GM18498 (cell line): ENCODE measurements around the gene ST8SIA3.

Source experiments
- ATAC-seq: cut with Tn5 transposase; IDR thresholded peaks from one replicate; pipeline ENCODE4 v1.9.1; 2021; ENCODE audit warnings: mild to moderate bottlenecking, moderate library complexity; ENCODE audit not compliant: unreplicated experiment

Gene ST8SIA3, protein sequence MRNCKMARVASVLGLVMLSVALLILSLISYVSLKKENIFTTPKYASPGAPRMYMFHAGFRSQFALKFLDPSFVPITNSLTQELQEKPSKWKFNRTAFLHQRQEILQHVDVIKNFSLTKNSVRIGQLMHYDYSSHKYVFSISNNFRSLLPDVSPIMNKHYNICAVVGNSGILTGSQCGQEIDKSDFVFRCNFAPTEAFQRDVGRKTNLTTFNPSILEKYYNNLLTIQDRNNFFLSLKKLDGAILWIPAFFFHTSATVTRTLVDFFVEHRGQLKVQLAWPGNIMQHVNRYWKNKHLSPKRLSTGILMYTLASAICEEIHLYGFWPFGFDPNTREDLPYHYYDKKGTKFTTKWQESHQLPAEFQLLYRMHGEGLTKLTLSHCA

DNA sequence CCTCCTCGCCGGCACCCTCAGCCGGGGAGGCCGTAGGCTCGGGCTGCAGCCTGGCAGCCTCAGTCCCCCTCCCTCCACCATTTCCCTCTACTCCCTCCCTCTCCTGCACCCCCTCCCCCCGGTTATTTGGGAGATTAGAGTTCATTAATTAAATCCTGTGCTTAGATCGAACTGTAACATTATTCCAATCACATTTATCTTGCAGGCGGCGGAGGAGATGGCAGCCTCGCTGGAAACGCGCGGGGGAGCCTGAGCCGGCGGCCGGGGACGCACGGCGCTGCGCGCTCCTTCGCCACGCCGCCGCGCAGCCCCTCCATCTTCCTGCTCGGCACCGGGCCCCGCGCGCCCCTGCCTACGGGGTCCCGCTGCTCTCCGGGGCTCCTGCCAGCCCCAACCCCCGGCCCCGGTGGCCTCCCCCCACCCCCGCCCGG, at the start of gene ST8SIA3:
ST8SIA3 (plus strand) TSS at position 287 of the 431 bp plus-strand sequence. CDS start 290 bp downstream, outside the sequence.
- ATAC-seq, result no peak

DNA sequence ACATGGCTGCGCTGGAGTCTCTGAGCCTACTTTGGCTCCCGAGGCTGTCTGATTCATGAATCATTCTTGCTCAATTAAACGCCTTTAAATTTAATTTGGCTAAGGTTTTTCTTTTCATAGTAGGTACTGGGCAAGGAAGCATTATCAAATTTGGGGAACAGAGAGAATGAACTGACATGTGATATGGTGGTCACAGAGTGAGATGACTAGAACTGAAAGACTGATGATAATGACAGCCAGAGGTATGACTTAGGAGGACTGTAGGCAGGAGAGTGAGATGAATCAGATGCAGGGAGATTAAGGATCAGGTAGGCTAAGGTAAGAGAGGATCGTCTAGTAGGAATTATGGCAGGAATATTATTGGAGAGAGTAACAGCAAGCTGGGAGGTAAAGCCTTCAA, 40.9 kb upstream of the ST8SIA3 start:
- no peak for ATAC-seq

DNA sequence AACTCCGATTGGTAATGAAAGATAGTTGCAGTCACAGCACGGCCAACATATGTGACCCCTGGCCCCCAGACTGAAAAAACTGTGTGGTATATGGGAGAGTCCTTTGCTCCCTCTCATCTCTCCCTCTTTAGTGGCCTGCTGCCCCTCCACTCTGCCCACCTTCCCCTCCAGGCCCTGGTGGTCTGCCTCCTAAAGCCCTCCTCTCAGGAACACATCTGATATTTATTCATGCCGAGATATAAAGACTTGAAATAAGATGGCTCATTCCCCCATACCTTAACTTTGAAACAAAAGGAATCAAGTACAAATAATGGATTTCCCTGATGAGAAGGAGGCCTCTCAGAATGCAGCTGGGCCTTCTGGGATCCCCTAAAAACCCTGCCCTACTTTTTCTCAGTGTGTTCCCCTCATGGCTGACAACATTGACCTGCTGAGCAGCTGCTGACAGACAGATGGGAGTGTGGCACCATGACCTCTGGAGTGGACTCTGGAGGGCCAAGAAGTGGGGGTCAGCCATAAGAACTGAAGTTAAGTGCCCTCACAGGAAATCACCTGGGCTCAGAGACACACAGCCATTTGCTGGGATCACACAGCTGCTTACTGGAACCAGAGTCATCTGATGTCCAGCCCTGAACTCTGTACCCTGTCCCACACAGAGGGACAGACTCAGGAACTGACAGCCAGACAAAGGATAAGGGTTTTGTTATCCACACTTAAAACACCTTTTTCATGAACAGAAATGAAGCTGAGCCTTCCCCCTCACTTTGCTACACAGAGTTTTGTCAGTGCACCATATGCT, 39.8 kb upstream of the ST8SIA3 start:
- no peak for ATAC-seq

DNA sequence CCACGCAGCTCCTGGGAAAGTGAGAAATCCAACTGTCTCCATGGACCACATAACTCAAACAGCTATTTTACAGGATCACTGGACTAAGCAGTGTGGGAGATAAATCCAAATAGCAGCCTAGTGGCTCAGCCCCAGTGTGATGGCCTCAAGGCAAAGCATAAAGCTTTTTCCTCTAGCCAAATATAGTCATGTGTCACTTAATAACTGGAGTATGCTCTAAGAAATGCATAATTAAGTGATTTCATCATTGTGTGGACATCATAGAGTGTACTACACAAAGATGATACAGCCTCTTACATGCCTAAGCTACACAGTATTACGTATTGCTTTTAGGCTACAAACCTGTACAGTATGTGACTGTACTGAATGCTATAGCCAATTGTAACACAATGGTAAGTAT, 31.8 kb upstream of the ST8SIA3 start:
- ATAC-seq, result no peak

DNA sequence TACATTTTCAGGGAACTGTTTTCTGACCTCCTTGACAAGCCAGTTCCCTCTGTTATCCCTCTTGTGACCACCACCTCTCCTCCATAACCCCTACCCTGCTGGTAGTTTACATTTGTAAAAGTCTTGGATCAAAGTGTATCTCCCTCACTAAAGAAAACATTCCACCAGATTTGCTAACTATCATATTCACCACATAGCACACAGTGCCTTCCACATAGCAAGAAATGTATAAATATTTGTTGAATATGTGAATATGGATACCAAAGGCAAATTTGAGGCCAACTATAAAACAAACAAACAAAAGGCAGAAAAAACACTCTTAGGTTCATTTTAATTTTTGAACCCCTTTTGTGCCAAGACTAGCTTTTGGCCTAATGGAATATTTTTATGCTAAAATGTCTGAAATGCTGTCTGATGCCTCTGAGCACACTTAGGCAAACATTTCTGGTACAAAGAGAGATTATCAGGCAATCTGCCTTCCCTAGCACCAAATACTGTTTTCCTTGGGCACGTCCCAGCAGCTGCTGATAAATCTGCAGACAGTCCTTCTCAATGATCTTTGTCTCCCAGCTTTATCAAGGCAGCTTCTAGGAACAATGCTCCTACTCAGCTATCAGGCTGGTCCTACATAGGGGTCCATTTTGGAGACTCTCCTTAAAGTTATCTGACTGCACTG, 26.7 kb upstream of the ST8SIA3 start:
- ATAC-seq, result no peak

DNA sequence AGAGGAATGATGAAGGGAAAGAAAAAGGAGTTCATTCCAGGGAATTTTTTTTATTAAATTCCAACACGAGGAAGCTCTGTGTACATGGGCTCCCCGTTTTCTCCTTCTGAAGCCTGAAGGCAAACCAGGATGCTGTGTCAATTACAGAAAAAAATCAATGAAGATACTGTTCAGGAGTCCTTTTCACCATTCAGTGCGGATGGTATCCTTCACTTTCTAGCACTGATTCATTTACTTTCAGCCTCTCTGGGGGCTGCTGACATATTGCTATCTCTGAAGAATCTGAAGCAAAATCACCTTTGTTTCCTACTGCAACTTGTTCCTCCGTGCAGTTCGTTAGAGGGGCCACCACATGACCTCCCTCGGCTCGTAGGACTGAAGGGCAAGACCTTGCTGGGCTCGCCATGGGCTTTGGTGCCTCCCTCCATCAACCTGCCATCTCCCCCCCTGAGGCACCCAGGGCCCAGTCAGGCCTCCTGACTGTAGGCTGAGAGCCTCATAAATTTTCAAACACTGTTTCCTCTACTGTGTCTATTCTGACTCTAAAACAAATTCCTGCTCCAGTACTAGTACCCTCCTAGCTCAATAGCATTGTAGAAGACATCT, 25.5 kb upstream of the ST8SIA3 start:
- no peak for ATAC-seq

DNA sequence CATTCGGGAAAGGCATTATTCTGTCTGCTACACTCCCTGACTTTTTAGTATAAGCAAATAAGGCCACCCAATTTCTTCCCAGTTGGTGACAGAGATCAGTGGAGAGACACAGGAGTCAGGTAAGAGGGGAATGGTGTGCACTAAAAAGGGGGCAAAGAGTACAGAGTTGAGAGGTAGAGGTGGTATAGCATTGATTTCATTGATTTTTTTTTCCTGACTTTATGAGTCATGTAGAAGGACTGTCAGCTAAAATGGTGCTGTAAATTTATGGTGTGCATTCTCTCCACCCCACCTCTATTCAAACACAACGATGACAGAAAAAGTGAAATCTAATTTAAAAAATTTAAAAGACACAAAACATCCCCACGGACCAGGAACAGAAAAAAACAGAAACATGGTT, 23.7 kb upstream of the ST8SIA3 start:
- ATAC-seq, result no peak

DNA sequence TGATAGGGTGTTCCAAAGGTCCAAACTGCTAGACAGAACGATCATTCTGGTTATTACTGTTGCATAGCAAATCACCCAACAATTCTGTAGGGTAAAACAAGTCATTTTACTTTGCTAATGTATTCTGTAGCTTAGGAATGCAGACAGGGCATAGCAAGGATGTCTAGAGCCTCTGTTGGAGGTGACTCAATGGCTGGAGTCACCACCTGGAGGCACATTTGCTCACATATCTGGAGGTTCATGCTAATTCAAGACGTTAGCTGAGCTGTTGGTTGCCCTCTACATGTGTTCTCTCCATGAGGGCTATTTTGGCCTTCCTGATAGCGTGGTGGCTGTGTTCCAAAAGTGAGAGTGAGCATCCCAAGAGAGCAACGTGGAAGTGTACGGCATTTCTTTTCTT, 22.5 kb upstream of the ST8SIA3 start:
- ATAC-seq, result no peak

DNA sequence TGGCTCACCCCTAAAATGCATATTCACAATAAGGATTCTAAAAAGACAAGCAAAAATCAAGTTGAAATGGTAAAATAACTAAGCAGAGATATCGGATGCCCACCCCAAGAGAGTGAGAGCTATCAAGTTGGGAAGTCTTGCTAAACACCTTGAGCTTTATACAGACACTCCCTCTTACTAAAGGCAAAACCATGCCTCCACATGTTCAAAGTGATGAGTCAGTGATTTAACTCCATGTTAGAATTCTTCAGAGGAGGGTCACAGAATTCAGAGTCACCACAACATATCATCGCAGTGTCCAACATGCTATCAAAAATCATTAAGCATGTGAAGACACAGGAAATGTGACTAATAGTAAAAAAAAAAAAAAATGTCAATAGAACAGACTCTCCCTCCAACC, 20.6 kb upstream of the ST8SIA3 start:
- no peak for ATAC-seq

DNA sequence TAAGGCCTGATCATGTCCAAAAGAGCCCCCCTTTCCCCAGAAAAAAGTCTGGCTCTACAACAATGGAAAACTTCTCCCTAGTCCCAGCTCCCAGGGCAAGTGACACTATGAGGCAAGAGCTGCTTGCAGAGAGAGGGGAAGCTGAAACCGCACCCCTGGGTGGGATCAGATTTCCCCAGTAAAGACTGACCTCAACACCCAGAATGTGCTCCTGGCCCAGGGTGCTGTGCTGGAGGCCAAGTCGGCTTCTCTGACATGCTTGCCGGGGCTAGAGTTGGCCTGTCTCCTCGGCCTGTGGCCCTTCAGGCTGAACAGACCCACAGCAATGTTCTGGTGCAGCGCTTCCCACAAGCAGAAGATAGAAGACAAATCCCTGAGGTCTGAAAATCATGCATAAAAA, 18.4 kb upstream of the ST8SIA3 start:
- no peak for ATAC-seq

DNA sequence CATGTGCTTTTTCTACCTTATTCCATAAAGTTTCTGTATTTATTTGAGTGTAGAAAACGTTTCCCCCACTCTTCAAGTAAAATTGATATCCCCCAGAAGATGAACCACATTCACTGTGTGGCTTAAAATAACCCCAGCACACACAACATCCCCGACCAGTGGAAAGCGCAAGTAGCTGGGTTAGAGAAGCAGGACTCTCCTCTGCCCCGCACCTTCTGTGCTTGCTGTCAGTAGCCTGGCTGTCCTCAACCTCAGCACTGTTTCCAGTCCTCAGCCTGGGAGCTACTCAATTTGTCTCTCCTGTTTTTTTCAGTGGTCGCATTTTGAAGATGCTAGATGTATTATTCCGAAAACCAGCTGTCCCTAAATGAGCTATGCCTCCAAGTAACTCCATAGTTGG, 18.0 kb upstream of the ST8SIA3 start:
- ATAC-seq, result no peak

DNA sequence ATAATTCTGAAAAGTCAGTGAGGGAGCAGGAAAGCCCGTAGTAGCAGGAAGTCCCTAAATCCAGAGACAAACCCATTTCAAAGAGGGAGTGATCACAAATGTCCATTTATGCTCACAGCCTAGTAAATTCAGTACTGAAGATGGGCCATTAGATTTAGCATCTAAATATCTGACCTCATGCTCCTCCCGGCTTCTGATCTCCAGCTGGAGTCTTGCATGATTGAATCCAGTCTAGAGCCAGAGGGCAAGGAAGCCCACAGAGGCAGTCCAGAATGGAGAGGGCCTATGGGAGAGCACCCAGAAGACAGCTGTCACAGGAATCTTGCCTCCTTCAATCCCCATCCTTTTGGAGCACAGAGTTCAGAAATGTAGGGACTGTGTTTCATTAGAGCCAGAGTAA, 16.0 kb upstream of the ST8SIA3 start:
- no peak for ATAC-seq

DNA sequence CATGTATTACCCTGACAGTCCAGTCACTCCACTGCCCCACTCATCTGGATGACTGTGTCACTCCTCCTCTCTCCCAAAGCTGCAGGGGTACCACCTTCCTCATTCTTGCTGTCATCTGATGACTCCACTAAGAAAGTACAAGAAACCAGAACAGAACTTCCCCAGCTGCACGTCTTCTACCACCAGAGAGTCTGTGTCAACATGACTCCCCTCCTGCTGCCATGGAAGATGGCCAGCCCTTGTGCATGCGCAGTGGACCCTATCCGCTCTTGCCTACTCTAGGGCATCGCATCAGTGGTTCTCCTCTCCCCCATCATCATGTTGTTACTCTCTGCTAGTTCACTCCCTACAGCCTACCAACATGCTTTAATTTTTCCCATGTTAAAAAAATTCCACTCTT, 14.5 kb upstream of the ST8SIA3 start:
- ATAC-seq, result no peak

DNA sequence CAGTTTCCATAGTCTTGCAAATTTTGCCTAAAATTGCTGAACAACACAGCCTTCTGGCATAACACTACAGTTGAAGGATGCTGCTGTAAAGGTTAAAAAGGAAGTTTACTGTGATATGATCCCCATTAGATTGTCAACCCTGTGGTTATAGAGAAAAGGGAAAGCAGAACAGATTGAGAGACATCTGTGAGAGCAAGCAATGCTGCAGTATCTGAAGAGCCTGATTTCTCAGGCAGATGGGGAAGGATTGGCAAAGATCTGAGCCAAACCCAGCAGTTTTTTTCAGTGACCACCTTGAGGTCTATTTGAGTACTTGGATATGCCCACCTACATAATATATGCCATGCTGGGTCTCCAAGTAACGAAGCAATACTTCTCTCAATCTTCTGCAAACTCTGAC, 8.5 kb upstream of the ST8SIA3 start:
- no peak for ATAC-seq

DNA sequence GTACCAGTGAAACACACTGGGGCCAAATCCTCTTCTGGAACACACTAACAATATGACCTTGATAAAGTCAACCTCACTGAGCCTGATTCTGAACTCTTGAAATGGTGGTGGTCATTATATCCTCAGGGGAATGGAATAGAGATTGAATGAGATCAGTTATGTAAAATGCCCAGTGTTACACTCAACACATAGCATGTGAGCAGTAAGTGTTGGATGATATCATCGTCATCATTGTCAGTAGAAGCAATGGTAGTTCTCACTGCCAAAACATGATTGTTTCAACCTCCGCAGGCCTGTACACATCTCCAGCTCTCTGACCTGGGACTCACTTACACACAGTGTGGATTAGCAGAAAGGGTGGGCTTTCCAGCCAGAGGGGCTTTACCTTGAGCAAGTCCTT, 5.5 kb upstream of the ST8SIA3 start:
- no peak for ATAC-seq

DNA sequence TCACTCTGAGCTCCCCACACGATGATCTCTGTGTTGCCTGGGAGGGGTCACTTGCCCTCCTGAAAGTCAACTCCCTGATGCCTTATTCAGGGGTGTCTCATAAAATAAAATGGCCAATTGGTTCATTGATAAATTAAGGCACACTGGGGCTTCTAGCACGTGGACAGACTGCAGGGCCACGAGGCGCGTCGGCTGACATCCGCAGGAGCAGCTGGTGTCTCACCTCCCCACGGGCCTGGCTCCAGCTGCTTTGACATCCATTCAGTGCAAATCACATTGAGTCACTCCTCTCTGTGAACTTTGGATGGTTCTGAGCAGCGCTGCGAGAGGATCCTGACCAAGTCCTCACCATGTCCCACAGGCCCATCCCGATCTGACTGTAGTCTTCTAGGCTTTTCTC, 4.6 kb upstream of the ST8SIA3 start:
- no peak for ATAC-seq

DNA sequence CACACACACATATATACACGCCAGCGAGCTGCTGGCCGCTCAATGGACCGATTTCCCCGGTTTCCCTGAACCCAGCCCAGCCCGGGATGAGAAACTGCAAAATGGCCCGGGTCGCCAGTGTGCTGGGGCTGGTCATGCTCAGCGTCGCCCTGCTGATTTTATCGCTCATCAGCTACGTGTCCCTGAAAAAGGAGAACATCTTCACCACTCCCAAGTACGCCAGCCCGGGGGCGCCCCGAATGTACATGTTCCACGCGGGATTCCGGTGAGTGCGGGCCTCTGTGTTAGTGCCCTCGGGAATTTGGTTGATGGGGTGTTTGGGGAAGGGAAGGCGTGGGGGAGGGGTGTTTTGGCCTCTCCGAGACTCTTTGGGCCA, 392 bp downstream of the ST8SIA3 start:
- ATAC-seq, result no peak

DNA sequence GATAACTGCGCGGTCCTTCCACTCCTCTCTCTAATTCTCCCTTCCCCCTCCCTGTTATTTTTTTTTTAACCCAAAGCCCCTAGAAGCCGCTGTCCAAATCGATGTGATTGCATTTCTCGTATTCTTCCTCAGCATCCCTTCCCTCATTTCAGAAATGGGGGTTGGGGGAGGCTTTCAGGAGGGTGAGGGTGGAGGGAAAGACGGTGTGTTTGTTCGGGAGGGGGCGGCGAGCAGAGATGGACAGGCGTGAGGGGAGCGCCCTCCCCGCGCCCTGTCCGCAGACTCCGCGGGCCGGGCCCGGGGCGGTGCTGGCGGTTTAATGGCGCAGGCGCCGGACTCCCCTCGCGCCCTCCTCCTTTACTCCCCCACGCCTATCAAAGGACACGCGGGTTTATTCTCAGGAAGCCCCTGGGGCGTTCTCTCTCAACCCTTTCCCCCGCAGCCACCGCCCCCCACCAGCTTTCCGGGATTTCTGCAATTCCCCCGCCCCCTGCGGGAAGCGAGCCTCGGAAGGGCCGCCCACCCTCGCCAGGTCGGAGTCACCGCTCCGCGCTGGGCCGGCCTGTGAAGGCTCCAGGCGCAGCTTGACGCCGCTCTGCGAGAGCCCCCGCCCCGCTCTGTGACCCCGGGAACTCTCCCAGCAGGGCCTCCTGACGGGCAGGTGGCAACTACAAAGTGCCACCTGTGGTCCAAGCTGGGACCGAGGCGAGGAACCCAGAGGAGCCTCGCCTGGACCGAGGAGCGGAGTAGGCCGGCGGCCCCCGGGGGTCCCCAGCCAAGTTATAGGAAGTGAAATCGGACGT, 981 bp downstream of the ST8SIA3 start:
- no peak for ATAC-seq

DNA sequence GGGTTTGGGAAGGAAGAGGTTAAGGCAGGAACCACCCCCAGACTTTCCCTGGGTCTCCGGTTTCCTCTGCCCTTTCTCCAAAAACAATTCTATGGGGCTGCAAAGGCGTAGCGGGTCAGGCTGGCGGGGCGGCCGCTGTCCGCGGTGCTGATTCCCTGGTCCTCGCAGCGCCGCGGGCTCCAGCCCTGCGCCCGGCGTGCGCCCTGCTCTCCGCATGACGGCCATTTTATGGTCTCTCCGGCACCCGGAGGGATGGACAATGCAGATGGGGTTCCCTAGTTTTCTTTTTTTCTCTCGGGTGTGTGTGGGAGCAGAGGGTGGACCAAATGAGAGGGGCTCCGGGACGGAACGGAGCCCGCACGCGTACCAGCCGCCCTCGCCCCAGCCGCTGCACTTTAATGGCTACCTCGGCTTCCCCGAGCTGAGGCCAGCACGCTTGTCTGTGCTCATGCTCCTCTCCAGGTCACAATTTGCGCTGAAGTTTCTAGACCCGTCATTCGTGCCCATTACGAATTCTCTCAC, 1.6 kb downstream of the ST8SIA3 start:
- no peak for ATAC-seq

DNA sequence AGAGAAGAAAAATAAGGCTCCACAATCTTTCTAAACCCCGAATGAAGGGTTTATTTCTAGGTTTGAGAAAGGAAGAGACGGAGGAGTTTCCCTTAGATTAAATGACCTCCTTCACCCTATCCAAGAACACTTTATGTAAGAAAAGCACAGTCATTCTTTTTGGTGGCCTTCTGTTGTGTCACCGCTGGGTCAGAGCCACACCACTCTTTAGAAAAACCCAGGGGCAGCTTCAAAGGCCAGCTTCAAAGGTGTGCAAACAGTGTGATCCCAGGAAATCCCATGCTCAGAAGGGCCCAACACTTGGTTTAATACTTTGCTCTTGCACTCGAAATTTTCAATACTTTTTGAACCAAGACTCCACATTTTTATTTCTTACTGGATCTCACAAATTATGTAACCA, 7.1 kb downstream of the ST8SIA3 start:
- no peak for ATAC-seq
